Measurements from ENCODE around the gene CHCHD5.

The CHCHD5 gene

DNA sequence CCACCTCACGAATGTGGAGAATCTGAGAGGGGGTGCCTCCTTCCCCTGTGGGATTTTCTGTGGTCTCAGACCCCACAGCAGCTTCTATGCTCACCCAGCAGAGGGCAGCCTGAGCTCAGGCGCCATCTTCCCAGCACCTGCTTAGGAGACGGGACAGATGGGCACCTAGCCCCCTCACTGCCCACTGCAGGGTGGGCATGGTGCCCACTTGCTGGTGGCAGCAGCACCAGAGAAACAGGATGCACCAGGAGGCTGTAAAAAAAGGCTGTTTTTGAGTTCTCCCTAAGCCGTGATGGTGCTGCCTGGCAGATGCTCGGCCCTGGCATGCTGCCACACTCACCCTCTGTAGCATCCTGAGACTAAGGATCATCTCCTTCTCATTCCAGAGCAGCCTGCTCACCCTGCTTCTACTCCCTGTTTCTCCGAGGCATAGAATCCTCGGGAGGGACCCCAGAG, 42.2 kb downstream of the CHCHD5 start:
- peaks cover 19% of the 10 kb centered on the region for H3K27me3 ChIP-seq (ENCODE audit: control insufficient read depth, low read length)
- peak overlapping the region; percentile 61 for H3K4me2 ChIP-seq (ENCODE audit: low read length)
- TF ChIP-seq, protein P1, sequence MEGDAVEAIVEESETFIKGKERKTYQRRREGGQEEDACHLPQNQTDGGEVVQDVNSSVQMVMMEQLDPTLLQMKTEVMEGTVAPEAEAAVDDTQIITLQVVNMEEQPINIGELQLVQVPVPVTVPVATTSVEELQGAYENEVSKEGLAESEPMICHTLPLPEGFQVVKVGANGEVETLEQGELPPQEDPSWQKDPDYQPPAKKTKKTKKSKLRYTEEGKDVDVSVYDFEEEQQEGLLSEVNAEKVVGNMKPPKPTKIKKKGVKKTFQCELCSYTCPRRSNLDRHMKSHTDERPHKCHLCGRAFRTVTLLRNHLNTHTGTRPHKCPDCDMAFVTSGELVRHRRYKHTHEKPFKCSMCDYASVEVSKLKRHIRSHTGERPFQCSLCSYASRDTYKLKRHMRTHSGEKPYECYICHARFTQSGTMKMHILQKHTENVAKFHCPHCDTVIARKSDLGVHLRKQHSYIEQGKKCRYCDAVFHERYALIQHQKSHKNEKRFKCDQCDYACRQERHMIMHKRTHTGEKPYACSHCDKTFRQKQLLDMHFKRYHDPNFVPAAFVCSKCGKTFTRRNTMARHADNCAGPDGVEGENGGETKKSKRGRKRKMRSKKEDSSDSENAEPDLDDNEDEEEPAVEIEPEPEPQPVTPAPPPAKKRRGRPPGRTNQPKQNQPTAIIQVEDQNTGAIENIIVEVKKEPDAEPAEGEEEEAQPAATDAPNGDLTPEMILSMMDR (IDR thresholded peaks at IDR 0.05; ENCODE audit: low read depth, low read length, poor library complexity, severe bottlenecking), result peak; percentile 95
- TF ChIP-seq EZH2phosphoT487 (IDR thresholded peaks at IDR 0.05; ENCODE audit: borderline replicate concordance, low read length), result no peak
- no peaks in the 10 kb centered on the region for H3K9me3 ChIP-seq (ENCODE audit: control insufficient read depth, insufficient read depth, low read length)
- H3K36me3 ChIP-seq (ENCODE audit: control insufficient read depth, low read length), result no peaks in the 10 kb centered on the region
- H3K4me1 ChIP-seq (ENCODE audit: control insufficient read depth, low read length), result peaks cover 16% of the 10 kb centered on the region
- no peaks in the 10 kb centered on the region for H3F3A ChIP-seq (ENCODE audit: control insufficient read depth, insufficient read depth)
- H4K20me1 ChIP-seq (ENCODE audit: control insufficient read depth, insufficient read depth, low read depth, low read length), result no peaks in the 10 kb centered on the region
- H3K4me3 ChIP-seq (ENCODE audit: low read length), result peak overlapping the region; percentile 45
- no peak overlapping the region for H3K27ac ChIP-seq (ENCODE audit: low read depth, low read length)
- no peaks in the 10 kb centered on the region for H3K79me2 ChIP-seq (ENCODE audit: control insufficient read depth, low read length)
- H3K9me2 ChIP-seq (replicated peaks; ENCODE audit: control insufficient read depth, low read length), result no peaks in the 10 kb centered on the region

DNA sequence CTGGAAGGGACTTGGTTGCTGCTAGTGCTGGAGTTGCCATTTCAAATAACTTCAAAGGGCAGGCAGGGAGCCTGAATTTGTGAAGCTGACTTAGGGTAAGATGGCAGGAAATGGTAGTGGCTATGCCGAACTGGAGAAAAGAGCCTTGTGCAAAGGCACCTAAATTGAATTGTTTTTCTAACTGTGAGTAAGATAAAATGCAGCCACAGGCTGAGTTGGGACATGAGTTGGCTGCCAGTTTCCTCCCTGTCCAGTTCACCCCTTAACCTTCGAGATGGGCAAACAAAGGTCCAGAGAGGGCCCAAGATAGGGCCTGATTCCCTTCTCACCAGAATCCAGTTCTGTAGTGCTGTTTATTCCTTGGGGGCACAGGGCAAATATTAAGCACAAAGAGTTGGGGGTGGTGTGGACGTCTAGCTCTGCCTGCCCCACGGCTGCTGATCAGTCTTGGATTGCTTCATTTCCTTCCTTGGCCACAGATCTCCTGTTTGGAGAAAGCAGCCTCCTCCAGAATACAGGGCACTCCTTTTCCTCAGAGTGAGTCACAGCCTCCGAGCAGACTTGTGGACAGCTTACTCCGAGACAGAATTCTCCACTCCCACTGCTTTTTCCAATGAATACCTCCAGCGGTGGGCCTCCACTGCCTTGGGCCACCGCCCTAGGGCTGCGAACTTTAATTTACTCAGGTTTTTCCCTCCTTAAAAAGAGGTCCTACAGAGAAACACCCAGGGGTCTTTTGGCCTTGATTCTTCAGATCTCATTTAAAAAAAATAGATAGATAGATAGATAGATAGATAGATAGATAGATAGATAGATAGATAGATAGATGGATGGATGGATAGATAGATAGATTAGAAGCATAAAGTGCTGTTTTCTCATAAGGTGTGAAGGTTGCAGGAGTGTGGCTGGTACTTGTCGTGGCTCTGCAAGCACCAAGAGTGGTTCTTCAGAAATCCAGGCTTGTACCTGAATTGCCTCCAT, 42.9 kb downstream of the CHCHD5 start:
- TF ChIP-seq EZH2phosphoT487 (IDR thresholded peaks at IDR 0.05; ENCODE audit: borderline replicate concordance, low read length), result no peak
- TF ChIP-seq, protein P1 (IDR thresholded peaks at IDR 0.05; ENCODE audit: low read depth, low read length, poor library complexity, severe bottlenecking), result no peak
- H3K27ac ChIP-seq (ENCODE audit: low read depth, low read length), result no peak overlapping the region
- peaks cover 16% of the 10 kb centered on the region for H3K4me1 ChIP-seq (ENCODE audit: control insufficient read depth, low read length)
- no peaks in the 10 kb centered on the region for H3K79me2 ChIP-seq (ENCODE audit: control insufficient read depth, low read length)
- no peaks in the 10 kb centered on the region for H3K36me3 ChIP-seq (ENCODE audit: control insufficient read depth, low read length)
- peak overlapping the region; percentile 45; the same call in 1 of the 2 replicates for H3K4me3 ChIP-seq (ENCODE audit: low read length)
- H3K4me2 ChIP-seq (ENCODE audit: low read length), result peak overlapping the region; percentile 61
- no peaks in the 10 kb centered on the region for H3F3A ChIP-seq (ENCODE audit: control insufficient read depth, insufficient read depth)
- no peaks in the 10 kb centered on the region for H3K9me2 ChIP-seq (replicated peaks; ENCODE audit: control insufficient read depth, low read length)
- peaks cover 23% of the 10 kb centered on the region for H3K27me3 ChIP-seq (ENCODE audit: control insufficient read depth, low read length)
- no peaks in the 10 kb centered on the region for H4K20me1 ChIP-seq (ENCODE audit: control insufficient read depth, insufficient read depth, low read depth, low read length)
- no peaks in the 10 kb centered on the region for H3K9me3 ChIP-seq (ENCODE audit: control insufficient read depth, insufficient read depth, low read length)

DNA sequence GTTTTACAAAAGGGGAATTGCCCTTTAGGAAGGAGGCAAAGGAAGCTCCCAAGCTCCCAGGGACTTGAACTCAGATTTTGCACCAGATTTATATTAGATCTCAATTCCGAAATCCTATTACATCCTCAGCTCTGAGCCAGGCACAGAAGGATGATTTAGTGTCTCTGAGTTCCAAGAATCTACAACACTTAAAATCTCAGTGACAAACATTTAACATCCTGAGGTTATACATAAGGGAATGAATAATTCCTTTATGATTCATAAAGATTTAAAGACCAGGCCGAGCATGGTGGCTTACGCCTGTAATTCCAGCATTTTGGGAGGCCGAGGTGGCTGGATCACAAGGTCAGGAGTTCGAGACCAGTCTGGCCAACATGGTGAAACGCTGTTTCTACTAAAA, 44.8 kb downstream of the CHCHD5 start:
- TF ChIP-seq EZH2phosphoT487 (IDR thresholded peaks at IDR 0.05; ENCODE audit: borderline replicate concordance, low read length), result no peak
- TF ChIP-seq, protein P1 (IDR thresholded peaks at IDR 0.05; ENCODE audit: low read depth, low read length, poor library complexity, severe bottlenecking), result no peak
- H3K79me2 ChIP-seq (ENCODE audit: control insufficient read depth, low read length), result no peaks in the 10 kb centered on the region

More for the DNA sequence above, 44.8 kb downstream of the CHCHD5 start:
- Histone ChIP-seq H3K36me3 (ENCODE audit: control insufficient read depth, low read length) (no peaks in the 10 kb centered on the region), H4K20me1 (ENCODE audit: control insufficient read depth, insufficient read depth, low read depth, low read length) (no peaks in the 10 kb centered on the region), H3K27ac (ENCODE audit: low read depth, low read length) (no peak overlapping the region), H3K4me2 (ENCODE audit: low read length) (no peak overlapping the region), H3K4me3 (ENCODE audit: low read length) (no peak overlapping the region), H3K27me3 (ENCODE audit: control insufficient read depth, low read length) (peaks cover 25% of the 10 kb centered on the region), H3K9me3 (ENCODE audit: control insufficient read depth, insufficient read depth, low read length) (no peaks in the 10 kb centered on the region), H3F3A (ENCODE audit: control insufficient read depth, insufficient read depth) (no peaks in the 10 kb centered on the region), H3K9me2 (replicated peaks; ENCODE audit: control insufficient read depth, low read length) (no peaks in the 10 kb centered on the region), H3K4me1 (ENCODE audit: control insufficient read depth, low read length) (peaks cover 16% of the 10 kb centered on the region)

All from DOHH2 (cell line).